NT2/D1 (cell line): Measurements from ENCODE around the gene NHLH2.

Source experiments
- DNase-seq: peaks from one replicate; pipeline ENCODE4 v3.0.0-alpha.2; 2011; ENCODE audit warnings: low read depth, low spot score
- H3K27me3 ChIP-seq: 2 replicates; pipeline ENCODE4 v1.6.0; 2011; ENCODE audit warnings: mild to moderate bottlenecking; ENCODE audit not compliant: insufficient read length, insufficient read depth
- H3K36me3 ChIP-seq: 2 replicates; pipeline ENCODE4 v1.6.1; 2011; ENCODE audit warnings: mild to moderate bottlenecking, low read length, mixed read lengths; ENCODE audit not compliant: insufficient read depth, insufficient read length
- H3K4me1 ChIP-seq: 2 replicates; pipeline ENCODE4 v1.5.1; 2011; ENCODE audit not compliant: insufficient read depth, insufficient read length
- H3K4me3 ChIP-seq: 2 replicates; pipeline ENCODE4 v1.5.1; 2011; ENCODE audit warnings: low read depth; ENCODE audit not compliant: insufficient read length
- H3K9ac ChIP-seq: 2 replicates; pipeline ENCODE4 v1.6.0; 2011; ENCODE audit warnings: low read depth; ENCODE audit not compliant: insufficient read length
- H3K9me3 ChIP-seq: 2 replicates; pipeline ENCODE4 v1.5.1; 2011; ENCODE audit warnings: mild to moderate bottlenecking, low read length; ENCODE audit not compliant: insufficient read depth
- SUZ12 ChIP-seq: IDR thresholded peaks from 2 replicates; pipeline ENCODE4 v1.6.1; 2011; ENCODE audit not compliant: insufficient read length, insufficient read depth; ENCODE audit errors: extremely low read depth
- YY1 ChIP-seq: IDR thresholded peaks from 2 replicates; pipeline ENCODE4 v1.6.1; 2011; ENCODE audit not compliant: insufficient read length, insufficient read depth
- ZNF274 ChIP-seq: IDR thresholded peaks from 2 replicates; pipeline ENCODE4 v1.6.1; 2011; ENCODE audit warnings: mild to moderate bottlenecking, low read depth, low read length

Gene NHLH2

GRCh38 chr1:115837740-115838421, 3.0 kb downstream of the NHLH2 start:
- no peaks in the 10 kb centered on the region for H3K36me3 ChIP-seq
- peak overlapping the region; percentile 73 for H3K4me3 ChIP-seq
- peak overlapping the region; percentile 87 for H3K9ac ChIP-seq
- H3K27me3 ChIP-seq: peaks cover 82% of the 10 kb centered on the region
- peak; percentile 90 for TF ChIP-seq SUZ12
- TF ChIP-seq YY1: no peak
- no peaks in the 10 kb centered on the region for H3K4me1 ChIP-seq
- no peaks in the 10 kb centered on the region for H3K9me3 ChIP-seq
- no peak for DNase-seq

GRCh38 chr1:115837341-115837739, 3.6 kb downstream of the NHLH2 start:
- H3K27me3 ChIP-seq: peaks cover 77% of the 10 kb centered on the region
- TF ChIP-seq SUZ12 (no peak), ZNF274 (no peak), YY1 (no peak)
- H3K9ac ChIP-seq: peak overlapping the region; percentile 87
- DNase-seq: no peak
- no peaks in the 10 kb centered on the region for H3K9me3 ChIP-seq
- H3K4me3 ChIP-seq: peak overlapping the region; percentile 73
- H3K4me1 ChIP-seq: no peaks in the 10 kb centered on the region
- H3K36me3 ChIP-seq: no peaks in the 10 kb centered on the region

DNA sequence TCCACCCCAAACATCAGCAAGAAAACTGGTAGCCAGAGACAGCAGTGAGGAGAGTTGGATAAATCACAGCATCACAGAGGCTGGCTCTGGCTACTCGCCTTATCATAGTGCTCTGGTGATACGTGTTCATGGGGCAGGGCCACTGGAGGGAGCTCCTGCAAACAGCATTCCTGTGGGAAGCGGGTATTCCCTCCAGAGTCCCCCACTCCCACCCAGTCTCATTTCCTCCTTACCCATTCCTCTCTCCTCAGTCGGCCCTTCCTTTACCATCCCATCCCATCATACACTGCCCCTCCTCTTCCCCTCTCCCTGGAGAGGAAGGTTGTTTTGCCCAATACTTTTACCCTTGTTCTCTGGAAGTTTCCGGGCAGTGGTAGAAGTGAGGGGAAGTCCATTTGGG, 7.1 kb downstream of the NHLH2 start:
- Histone ChIP-seq H3K9ac (no peak overlapping the region), H3K9me3 (no peaks in the 10 kb centered on the region), H3K36me3 (no peaks in the 10 kb centered on the region), H3K4me1 (peaks cover 6% of the 10 kb centered on the region), H3K27me3 (peaks cover 54% of the 10 kb centered on the region), H3K4me3 (no peak overlapping the region)
- no peak for DNase-seq
- TF ChIP-seq SUZ12 (no peak), YY1 (no peak), ZNF274 (no peak)

GRCh38 chr1:115832651-115833050, 8.3 kb downstream of the NHLH2 start:
- peaks cover 50% of the 10 kb centered on the region for H3K27me3 ChIP-seq
- no peaks in the 10 kb centered on the region for H3K9me3 ChIP-seq
- no peak overlapping the region for H3K4me3 ChIP-seq
- peaks cover 8% of the 10 kb centered on the region for H3K4me1 ChIP-seq
- no peak for DNase-seq
- H3K9ac ChIP-seq: no peak overlapping the region
- TF ChIP-seq ZNF274: no peak
- no peak for TF ChIP-seq SUZ12
- no peak for TF ChIP-seq YY1
- no peaks in the 10 kb centered on the region for H3K36me3 ChIP-seq

DNA sequence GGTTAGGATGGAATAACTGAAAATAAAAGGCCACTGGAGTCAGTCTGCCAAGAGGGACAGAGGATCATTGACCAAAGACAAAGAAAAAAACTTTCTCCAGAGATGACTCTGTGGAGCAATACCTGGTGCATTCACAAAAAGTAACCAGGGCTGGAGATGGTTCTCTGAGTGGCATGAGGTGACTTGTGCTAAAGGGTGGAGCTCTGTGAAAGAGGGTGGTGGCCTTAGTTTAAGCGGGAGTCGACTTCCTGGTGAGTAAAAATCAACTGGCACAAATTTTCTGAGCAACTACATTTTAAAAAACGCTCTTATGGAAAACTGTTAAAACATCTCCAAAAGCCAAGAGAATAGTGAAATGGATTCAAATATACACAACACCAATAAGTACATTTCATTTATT, 10.0 kb downstream of the NHLH2 start:
- Histone ChIP-seq H3K9me3 (no peaks in the 10 kb centered on the region), H3K27me3 (peaks cover 49% of the 10 kb centered on the region), H3K4me1 (peaks cover 8% of the 10 kb centered on the region), H3K36me3 (no peaks in the 10 kb centered on the region), H3K9ac (no peak overlapping the region), H3K4me3 (no peak overlapping the region)
- no peak for TF ChIP-seq ZNF274
- no peak for TF ChIP-seq YY1
- TF ChIP-seq SUZ12: no peak
- DNase-seq: no peak

GRCh38 chr1:115829947-115830346, 11.0 kb downstream of the NHLH2 start:
- H3K4me1 ChIP-seq: peaks cover 8% of the 10 kb centered on the region
- H3K9ac ChIP-seq: no peak overlapping the region
- TF ChIP-seq ZNF274: no peak
- no peak for TF ChIP-seq SUZ12
- no peak for TF ChIP-seq YY1
- H3K9me3 ChIP-seq: no peaks in the 10 kb centered on the region
- DNase-seq: no peak
- H3K4me3 ChIP-seq: no peak overlapping the region
- H3K36me3 ChIP-seq: no peaks in the 10 kb centered on the region
- peaks cover 46% of the 10 kb centered on the region for H3K27me3 ChIP-seq

DNA sequence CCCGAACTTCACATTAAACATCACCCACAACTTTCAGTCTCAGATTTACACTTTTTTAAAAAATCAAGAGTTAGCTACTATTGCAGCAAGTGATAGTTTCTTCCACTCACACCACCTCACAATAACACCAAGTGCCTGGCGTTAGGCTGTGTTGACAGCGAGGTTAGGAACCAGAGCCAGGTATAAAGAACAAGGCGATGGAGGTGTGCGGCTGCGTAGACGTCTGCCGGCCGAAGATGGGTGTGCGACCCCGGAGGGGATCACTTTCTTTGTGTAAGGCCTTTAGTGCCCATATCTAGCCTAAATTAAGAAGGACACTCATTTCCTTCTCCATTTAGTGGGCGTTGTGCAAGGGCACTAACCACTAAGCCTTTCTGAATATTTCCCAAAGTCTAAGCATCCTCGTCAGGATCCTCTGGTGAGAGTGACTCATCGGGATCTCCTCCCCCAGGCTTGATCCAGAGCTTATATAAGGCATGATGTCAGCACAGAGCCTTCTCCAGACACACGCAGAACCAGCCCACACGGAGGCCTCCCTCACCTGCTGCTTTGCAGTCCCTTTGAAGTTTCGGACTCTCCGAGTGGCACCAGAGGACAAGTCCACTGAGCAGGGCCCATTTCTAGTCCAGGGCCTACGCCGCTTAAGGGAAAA, 11.8 kb downstream of the NHLH2 start:
- Histone ChIP-seq H3K9me3 (no peaks in the 10 kb centered on the region), H3K9ac (peak overlapping the region; percentile 62), H3K4me1 (peaks cover 8% of the 10 kb centered on the region), H3K27me3 (peaks cover 38% of the 10 kb centered on the region), H3K4me3 (peak overlapping the region; percentile 36), H3K36me3 (no peaks in the 10 kb centered on the region)
- TF ChIP-seq ZNF274 (no peak), SUZ12 (no peak), YY1 (no peak)
- no peak for DNase-seq
